HFF-Myc (cell line): Measurements from ENCODE around the gene ST6GAL1.

ENCODE experiments used
- DNase-seq: peaks from one replicate; pipeline ENCODE4 v3.0.0-alpha.2; 2011; ENCODE audit warnings: low read depth; ENCODE audit errors: extremely low read depth
- H3K4me3 ChIP-seq: replicated peaks from 2 replicates; pipeline ENCODE4 v1.5.1; 2011; ENCODE audit warnings: low read depth, mild to moderate bottlenecking, control low read depth, low read length
- TF ChIP-seq, protein P1 (sequence below): IDR thresholded peaks from 2 replicates; pipeline ENCODE4 v1.5.1; 2012; ENCODE audit warnings: mild to moderate bottlenecking, low read depth, low read length, control low read depth; ENCODE audit errors: missing control alignments

The ST6GAL1 gene

GRCh38 chr3:186980989-186981388 is 50.7 kb downstream of the ST6GAL1 start:
- TF ChIP-seq, protein P1, sequence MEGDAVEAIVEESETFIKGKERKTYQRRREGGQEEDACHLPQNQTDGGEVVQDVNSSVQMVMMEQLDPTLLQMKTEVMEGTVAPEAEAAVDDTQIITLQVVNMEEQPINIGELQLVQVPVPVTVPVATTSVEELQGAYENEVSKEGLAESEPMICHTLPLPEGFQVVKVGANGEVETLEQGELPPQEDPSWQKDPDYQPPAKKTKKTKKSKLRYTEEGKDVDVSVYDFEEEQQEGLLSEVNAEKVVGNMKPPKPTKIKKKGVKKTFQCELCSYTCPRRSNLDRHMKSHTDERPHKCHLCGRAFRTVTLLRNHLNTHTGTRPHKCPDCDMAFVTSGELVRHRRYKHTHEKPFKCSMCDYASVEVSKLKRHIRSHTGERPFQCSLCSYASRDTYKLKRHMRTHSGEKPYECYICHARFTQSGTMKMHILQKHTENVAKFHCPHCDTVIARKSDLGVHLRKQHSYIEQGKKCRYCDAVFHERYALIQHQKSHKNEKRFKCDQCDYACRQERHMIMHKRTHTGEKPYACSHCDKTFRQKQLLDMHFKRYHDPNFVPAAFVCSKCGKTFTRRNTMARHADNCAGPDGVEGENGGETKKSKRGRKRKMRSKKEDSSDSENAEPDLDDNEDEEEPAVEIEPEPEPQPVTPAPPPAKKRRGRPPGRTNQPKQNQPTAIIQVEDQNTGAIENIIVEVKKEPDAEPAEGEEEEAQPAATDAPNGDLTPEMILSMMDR, result no peak
- H3K4me3 ChIP-seq, result no peak overlapping the region
- DNase-seq, result no peak

DNA sequence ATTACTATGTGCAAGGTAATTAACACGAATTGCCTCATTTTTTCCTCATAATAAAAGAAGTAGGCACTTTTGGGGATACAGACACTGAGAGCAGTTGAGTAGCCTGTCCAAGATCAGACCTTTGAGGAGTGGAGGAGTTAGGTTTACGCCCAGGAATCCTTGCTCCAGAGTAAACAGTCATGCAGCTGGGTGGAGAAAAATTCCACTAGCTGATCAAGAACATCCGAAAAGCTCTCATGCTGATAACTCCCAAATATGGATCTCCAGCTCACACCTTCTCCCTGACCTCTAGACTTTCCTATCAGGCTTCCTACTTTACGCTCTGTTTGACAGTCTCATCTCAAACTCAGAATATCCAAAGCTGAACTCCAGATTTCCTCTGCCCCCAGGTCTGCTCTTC is 53.3 kb downstream of the ST6GAL1 start:
- TF ChIP-seq, protein P1, result no peak
- H3K4me3 ChIP-seq, result no peak overlapping the region
- DNase-seq, result no peak

DNA sequence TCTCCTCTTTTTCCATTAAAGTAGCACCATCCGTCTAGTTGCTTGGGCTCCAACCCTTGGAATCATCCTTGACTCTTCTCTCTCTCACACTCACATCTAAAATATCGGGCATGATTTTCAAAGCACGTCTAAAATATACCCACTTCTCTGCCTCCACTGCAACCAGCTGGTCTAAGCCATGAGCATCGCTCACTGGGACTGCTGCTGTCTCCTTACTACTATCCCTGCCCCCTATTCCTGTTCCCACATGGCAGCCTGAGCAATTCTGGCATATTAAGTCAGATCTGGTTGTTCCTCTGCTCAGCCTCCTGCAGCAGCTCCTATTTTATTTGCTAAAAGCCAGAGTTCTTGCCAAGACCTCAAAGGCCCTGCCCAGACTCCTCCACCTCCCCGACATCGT is 53.7 kb downstream of the ST6GAL1 start:
- H3K4me3 ChIP-seq, result no peak overlapping the region
- DNase-seq, result no peak
- TF ChIP-seq, protein P1, result no peak

GRCh38 chr3:186985661-186986364 is 55.5 kb downstream of the ST6GAL1 start:
- TF ChIP-seq, protein P1, result no peak
- H3K4me3 ChIP-seq, result no peak overlapping the region
- no peak for DNase-seq

- DNase-seq, result no peak
- H3K4me3 ChIP-seq, result no peak overlapping the region
- TF ChIP-seq, protein P1, result no peak
Observed at GRCh38 chr3:186986406-186986805, 56.1 kb downstream of the ST6GAL1 start.

- TF ChIP-seq, protein P1, result no peak
- no peak overlapping the region for H3K4me3 ChIP-seq
- no peak for DNase-seq
Observed at GRCh38 chr3:186986816-186987215, 56.5 kb downstream of the ST6GAL1 start.

DNA sequence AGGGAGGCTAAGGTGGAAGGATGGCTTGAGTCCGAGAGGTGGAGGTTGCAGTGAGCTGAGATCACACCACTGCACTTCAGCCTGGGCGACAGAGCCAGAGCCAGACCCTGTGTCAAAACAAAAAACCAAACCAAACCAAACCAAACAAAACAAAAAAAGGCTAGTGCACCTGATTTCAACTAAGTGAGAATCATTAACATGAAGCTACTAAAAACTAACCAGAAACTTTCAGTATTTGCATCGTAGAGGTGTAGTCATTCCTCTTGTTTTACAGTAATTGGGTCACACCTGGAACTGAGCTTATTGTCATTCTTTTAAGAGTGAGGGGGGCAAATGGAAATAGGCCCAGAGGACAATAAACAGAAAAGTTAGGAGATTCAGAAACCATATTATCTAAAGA is 58.5 kb downstream of the ST6GAL1 start:
- no peak overlapping the region for H3K4me3 ChIP-seq
- TF ChIP-seq, protein P1, result no peak
- DNase-seq, result no peak
